OCI-LY1 (cell line): ENCODE results near the gene PTPN13.
"Not testable (repeated sequence)": the region's sequence is repeated elsewhere in the genome, so short reads cannot be mapped to it uniquely, and the experiment has no call there.

ENCODE experiments used
- H2AFZ ChIP-seq: fragments of 200-600 bp; sonication (generic), shearing (Covaris generic); 2 replicates; pipeline ENCODE4 v1.6.0; 2014; ENCODE audit warnings: antibody characterized with exemption, mild to moderate bottlenecking, low read length
- H3F3A ChIP-seq: fragments of 200-600 bp; sonication (generic), shearing (Covaris generic); 2 replicates; pipeline ENCODE4 v1.6.0; 2014; ENCODE audit warnings: mild to moderate bottlenecking, antibody characterized with exemption, low read length, moderate library complexity; ENCODE audit not compliant: insufficient read depth
- H3K27ac ChIP-seq: fragments of 200-600 bp; sonication (generic); 2 replicates; pipeline ENCODE4 v1.5.1; 2014; ENCODE audit warnings: low read length, mixed run types, mild to moderate bottlenecking, low read depth; ENCODE audit not compliant: poor library complexity, severe bottlenecking
- H3K27me3 ChIP-seq: fragments of 200-600 bp; sonication (generic); 2 replicates; pipeline ENCODE4 v1.6.0; 2014; ENCODE audit warnings: antibody characterized with exemption, mild to moderate bottlenecking, low read length, moderate library complexity; ENCODE audit not compliant: insufficient read depth
- H3K36me3 ChIP-seq: fragments of 200-600 bp; sonication (generic); 2 replicates; pipeline ENCODE4 v1.6.1; 2014; ENCODE audit warnings: mild to moderate bottlenecking, antibody characterized with exemption, low read length, moderate library complexity, mixed read lengths; ENCODE audit not compliant: insufficient read depth
- H3K4me1 ChIP-seq: fragments of 200-600 bp; sonication (generic); 2 replicates; pipeline ENCODE4 v1.5.1; 2014; ENCODE audit warnings: mild to moderate bottlenecking, low read length, moderate library complexity; ENCODE audit not compliant: insufficient read depth, severe bottlenecking
- H3K4me2 ChIP-seq: fragments of 200-600 bp; sonication (generic), shearing (Covaris generic); 2 replicates; pipeline ENCODE4 v1.6.1; 2014; ENCODE audit warnings: low read length
- H3K4me3 ChIP-seq: fragments of 200-600 bp; sonication (generic); 2 replicates; pipeline ENCODE4 v1.5.1; 2014; ENCODE audit warnings: low read length, low read depth, mild to moderate bottlenecking, mixed read lengths; ENCODE audit not compliant: poor library complexity, severe bottlenecking
- H3K79me2 ChIP-seq: fragments of 200-600 bp; shearing (Covaris generic); 2 replicates; pipeline ENCODE4 v1.6.1; 2016; ENCODE audit warnings: mixed run types, low read length, mixed read lengths; ENCODE audit not compliant: insufficient read depth
- H3K9ac ChIP-seq: fragments of 200-600 bp; sonication (generic), shearing (Covaris generic); 2 replicates; pipeline ENCODE4 v1.6.1; 2014; ENCODE audit warnings: mild to moderate bottlenecking, low read length, mixed read lengths
- H3K9me2 ChIP-seq: fragments of 200-600 bp; sonication (generic), shearing (Covaris generic); 2 replicates; pipeline ENCODE4 v1.6.1; 2014; ENCODE audit warnings: low read depth, mild to moderate bottlenecking, low read length, mixed read lengths
- H3K9me3 ChIP-seq: fragments of 200-600 bp; shearing (Covaris generic); 2 replicates; pipeline ENCODE4 v1.6.1; 2014; ENCODE audit warnings: low read length, mixed read lengths
- H4K20me1 ChIP-seq: fragments of 200-600 bp; sonication (generic), shearing (Covaris generic); 2 replicates; pipeline ENCODE4 v1.6.0; 2016; ENCODE audit warnings: mild to moderate bottlenecking, low read length; ENCODE audit not compliant: insufficient read depth
- EZH2 ChIP-seq: fragments of 200-600 bp; sonication (generic), shearing (Covaris generic); IDR thresholded peaks from 2 replicates; pipeline ENCODE4 v1.8.0; 2017; ENCODE audit warnings: borderline replicate concordance, mixed run types, mild to moderate bottlenecking, antibody characterized with exemption, low read length, moderate library complexity, mixed read lengths
- TF ChIP-seq, protein P1 (sequence below): fragments of 200-600 bp; sonication (generic), shearing (Covaris generic); IDR thresholded peaks from 2 replicates; pipeline ENCODE4 v1.5.1; 2017; ENCODE audit warnings: mild to moderate bottlenecking, antibody characterized with exemption, low read length, moderate library complexity, mixed read lengths

Gene PTPN13

GRCh38 chr4:86644892-86645291 lies 50.8 kb downstream of the PTPN13 start:
- Histone ChIP-seq H3K9ac (no peak overlapping the region), H3K27me3 (no peaks in the 10 kb centered on the region), H3K4me1 (no peaks in the 10 kb centered on the region), H3K9me3 (no peaks in the 10 kb centered on the region), H3K4me2 (no peak overlapping the region), H3F3A (no peaks in the 10 kb centered on the region), H3K36me3 (no peaks in the 10 kb centered on the region), H3K4me3 (no peak overlapping the region), H3K27ac (no peak overlapping the region), H2AFZ (no peak overlapping the region), H3K9me2 (no peaks in the 10 kb centered on the region), H3K79me2 (no peaks in the 10 kb centered on the region), H4K20me1 (no peaks in the 10 kb centered on the region)
- TF ChIP-seq, protein P1, sequence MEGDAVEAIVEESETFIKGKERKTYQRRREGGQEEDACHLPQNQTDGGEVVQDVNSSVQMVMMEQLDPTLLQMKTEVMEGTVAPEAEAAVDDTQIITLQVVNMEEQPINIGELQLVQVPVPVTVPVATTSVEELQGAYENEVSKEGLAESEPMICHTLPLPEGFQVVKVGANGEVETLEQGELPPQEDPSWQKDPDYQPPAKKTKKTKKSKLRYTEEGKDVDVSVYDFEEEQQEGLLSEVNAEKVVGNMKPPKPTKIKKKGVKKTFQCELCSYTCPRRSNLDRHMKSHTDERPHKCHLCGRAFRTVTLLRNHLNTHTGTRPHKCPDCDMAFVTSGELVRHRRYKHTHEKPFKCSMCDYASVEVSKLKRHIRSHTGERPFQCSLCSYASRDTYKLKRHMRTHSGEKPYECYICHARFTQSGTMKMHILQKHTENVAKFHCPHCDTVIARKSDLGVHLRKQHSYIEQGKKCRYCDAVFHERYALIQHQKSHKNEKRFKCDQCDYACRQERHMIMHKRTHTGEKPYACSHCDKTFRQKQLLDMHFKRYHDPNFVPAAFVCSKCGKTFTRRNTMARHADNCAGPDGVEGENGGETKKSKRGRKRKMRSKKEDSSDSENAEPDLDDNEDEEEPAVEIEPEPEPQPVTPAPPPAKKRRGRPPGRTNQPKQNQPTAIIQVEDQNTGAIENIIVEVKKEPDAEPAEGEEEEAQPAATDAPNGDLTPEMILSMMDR = no peak
- TF ChIP-seq EZH2 = no peak

- Histone ChIP-seq H3K9me3 (no peaks in the 10 kb centered on the region), H3K4me3 (no peak overlapping the region), H3K79me2 (no peaks in the 10 kb centered on the region), H3K9ac (no peak overlapping the region), H4K20me1 (no peaks in the 10 kb centered on the region), H2AFZ (no peak overlapping the region), H3F3A (no peaks in the 10 kb centered on the region), H3K36me3 (no peaks in the 10 kb centered on the region), H3K4me1 (no peaks in the 10 kb centered on the region), H3K4me2 (no peak overlapping the region), H3K27ac (no peak overlapping the region), H3K9me2 (no peaks in the 10 kb centered on the region), H3K27me3 (no peaks in the 10 kb centered on the region)
- TF ChIP-seq, protein P1 = no peak
- TF ChIP-seq EZH2 = no peak
Observed at GRCh38 chr4:86652332-86652932, 58.3 kb downstream of the PTPN13 start.

- Histone ChIP-seq H3K4me2 (no peak overlapping the region), H4K20me1 (no peaks in the 10 kb centered on the region), H3K4me3 (no peak overlapping the region), H3F3A (no peaks in the 10 kb centered on the region), H3K27ac (no peak overlapping the region), H3K4me1 (no peaks in the 10 kb centered on the region), H2AFZ (no peak overlapping the region), H3K27me3 (no peaks in the 10 kb centered on the region), H3K9me3 (no peaks in the 10 kb centered on the region), H3K79me2 (no peaks in the 10 kb centered on the region), H3K36me3 (no peaks in the 10 kb centered on the region), H3K9me2 (no peaks in the 10 kb centered on the region), H3K9ac (no peak overlapping the region)
- TF ChIP-seq EZH2 = no peak
- TF ChIP-seq, protein P1 = peak; percentile 80
Observed at GRCh38 chr4:86653237-86653865, 59.2 kb downstream of the PTPN13 start.

GRCh38 chr4:86656781-86657180 lies 62.7 kb downstream of the PTPN13 start:
- not testable (repeated sequence) for H3K27ac ChIP-seq, H3F3A ChIP-seq, H3K4me3 ChIP-seq, H3K9ac ChIP-seq, H3K27me3 ChIP-seq, H3K4me1 ChIP-seq, H3K9me3 ChIP-seq, H3K36me3 ChIP-seq, H2AFZ ChIP-seq, H3K79me2 ChIP-seq, H4K20me1 ChIP-seq, H3K4me2 ChIP-seq, H3K9me2 ChIP-seq
